Measurements from ENCODE around the gene SPANXD.

Gene SPANXD

GRCh38 chrX:141714680-141715079 is 16.1 kb upstream of the SPANXD start:
- no peak for TF ChIP-seq YY1 (IDR thresholded peaks at IDR 0.05; ENCODE audit: low read depth)
- no peak for TF ChIP-seq RAD21 (IDR thresholded peaks at IDR 0.05; ENCODE audit: low read depth)
- no peak for TF ChIP-seq REST (IDR thresholded peaks at IDR 0.05; ENCODE audit: low read depth)
- no peak for TF ChIP-seq TAF1 (IDR thresholded peaks at IDR 0.05; ENCODE audit: low read depth)
- no peak for TF ChIP-seq EP300 (IDR thresholded peaks at IDR 0.05; ENCODE audit: borderline replicate concordance)
- no peak for TF ChIP-seq FOXM1 (IDR thresholded peaks at IDR 0.05; ENCODE audit: borderline replicate concordance, low read depth)
- TF ChIP-seq USF1 (IDR thresholded peaks at IDR 0.05), result no peak
- no peak for TF ChIP-seq MAX (IDR thresholded peaks at IDR 0.05)
- TF ChIP-seq CREB1 (IDR thresholded peaks at IDR 0.05; ENCODE audit: low read depth), result no peak
- no peak for TF ChIP-seq EGR1 (IDR thresholded peaks at IDR 0.05)
- no peak for TF ChIP-seq CEBPB (IDR thresholded peaks at IDR 0.05)
- TF ChIP-seq TCF12 (IDR thresholded peaks at IDR 0.05; ENCODE audit: low read depth), result no peak
- TF ChIP-seq ZBTB7A (IDR thresholded peaks at IDR 0.05; ENCODE audit: low read depth), result no peak
- no peak for TF ChIP-seq TEAD4 (IDR thresholded peaks at IDR 0.05)
- no peak for TF ChIP-seq NFIC (IDR thresholded peaks at IDR 0.05)

- TF ChIP-seq CREB1 (IDR thresholded peaks at IDR 0.05; ENCODE audit: low read depth) (no peak), RAD21 (IDR thresholded peaks at IDR 0.05; ENCODE audit: low read depth) (no peak), USF1 (IDR thresholded peaks at IDR 0.05) (no peak), NFIC (IDR thresholded peaks at IDR 0.05) (no peak), EP300 (IDR thresholded peaks at IDR 0.05; ENCODE audit: borderline replicate concordance) (no peak), ZBTB7A (IDR thresholded peaks at IDR 0.05; ENCODE audit: low read depth) (no peak), FOXM1 (IDR thresholded peaks at IDR 0.05; ENCODE audit: borderline replicate concordance, low read depth) (no peak), REST (IDR thresholded peaks at IDR 0.05; ENCODE audit: low read depth) (no peak), TCF12 (IDR thresholded peaks at IDR 0.05; ENCODE audit: low read depth) (no peak), TAF1 (IDR thresholded peaks at IDR 0.05; ENCODE audit: low read depth) (no peak), EGR1 (IDR thresholded peaks at IDR 0.05) (no peak)
Measured at GRCh38 chrX:141701072-141701471, 2.5 kb upstream of the SPANXD start.

DNA sequence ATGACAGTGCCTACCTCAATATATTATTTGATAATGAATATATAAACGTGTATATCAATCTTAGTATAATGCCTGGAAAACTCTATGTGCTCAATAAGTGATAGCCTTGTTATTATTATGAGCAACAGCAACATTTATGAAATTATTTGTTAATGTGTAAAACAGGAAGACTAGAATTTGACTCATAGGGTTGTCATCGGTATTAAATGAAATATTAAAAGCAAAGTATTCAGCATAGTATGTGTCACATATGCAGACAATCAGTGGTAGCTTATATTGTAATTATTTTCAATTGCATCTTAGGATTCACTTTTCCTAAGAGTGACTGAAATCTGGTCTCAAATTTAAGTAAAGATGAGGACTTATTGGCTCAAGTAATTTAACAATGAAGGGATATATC is 24.6 kb downstream of the SPANXD start:
- TF ChIP-seq CREB1 (IDR thresholded peaks at IDR 0.05; ENCODE audit: low read depth) (no peak), YY1 (IDR thresholded peaks at IDR 0.05; ENCODE audit: low read depth) (no peak), USF1 (IDR thresholded peaks at IDR 0.05) (no peak), CEBPB (IDR thresholded peaks at IDR 0.05) (no peak)

GRCh38 chrX:141669689-141670088 is 28.9 kb downstream of the SPANXD start:
- TF ChIP-seq TCF12 (IDR thresholded peaks at IDR 0.05; ENCODE audit: low read depth) (no peak), RAD21 (IDR thresholded peaks at IDR 0.05; ENCODE audit: low read depth) (no peak), EP300 (IDR thresholded peaks at IDR 0.05; ENCODE audit: borderline replicate concordance) (no peak), CEBPB (IDR thresholded peaks at IDR 0.05) (no peak), FOXM1 (IDR thresholded peaks at IDR 0.05; ENCODE audit: borderline replicate concordance, low read depth) (no peak)

DNA sequence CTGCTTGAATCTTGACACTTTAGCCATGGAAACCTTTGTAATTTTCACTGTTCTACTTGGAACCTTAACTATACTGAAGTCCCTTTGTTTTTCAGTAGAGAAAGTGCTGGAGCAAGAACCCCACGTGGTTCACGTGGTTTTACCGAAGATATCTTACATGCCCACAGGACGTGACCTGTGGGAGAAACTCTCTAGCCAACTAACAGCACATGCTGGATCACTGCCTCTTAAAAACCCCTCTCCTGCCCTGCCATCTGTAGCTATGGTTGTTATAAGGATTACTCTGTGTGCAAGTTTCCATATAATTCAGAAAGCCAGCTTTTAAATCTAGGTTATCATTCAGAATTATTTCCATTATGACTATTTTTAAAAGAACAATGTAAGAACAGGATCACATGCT is 30.2 kb downstream of the SPANXD start:
- TF ChIP-seq YY1 (IDR thresholded peaks at IDR 0.05; ENCODE audit: low read depth) (no peak), TAF1 (IDR thresholded peaks at IDR 0.05; ENCODE audit: low read depth) (no peak), CEBPB (IDR thresholded peaks at IDR 0.05) (no peak), TCF12 (IDR thresholded peaks at IDR 0.05; ENCODE audit: low read depth) (no peak), EGR1 (IDR thresholded peaks at IDR 0.05) (no peak), EP300 (IDR thresholded peaks at IDR 0.05; ENCODE audit: borderline replicate concordance) (no peak), MAX (IDR thresholded peaks at IDR 0.05) (no peak), RAD21 (IDR thresholded peaks at IDR 0.05; ENCODE audit: low read depth) (no peak), FOXM1 (IDR thresholded peaks at IDR 0.05; ENCODE audit: borderline replicate concordance, low read depth) (no peak), REST (IDR thresholded peaks at IDR 0.05; ENCODE audit: low read depth) (no peak), TEAD4 (IDR thresholded peaks at IDR 0.05) (no peak), CREB1 (IDR thresholded peaks at IDR 0.05; ENCODE audit: low read depth) (no peak), NFIC (IDR thresholded peaks at IDR 0.05) (no peak), ZBTB7A (IDR thresholded peaks at IDR 0.05; ENCODE audit: low read depth) (no peak), USF1 (IDR thresholded peaks at IDR 0.05) (no peak)

All from Ishikawa (cell line).